Activated CD8-positive, alpha-beta memory T cell treated with anti-CD3 and anti-CD28 coated beads for 24 hours (primary cell): ENCODE data around the gene PPIE.
"Not testable (repeated sequence)": the region's sequence is repeated elsewhere in the genome, so short reads cannot be mapped to it uniquely, and the experiment has no call there.

Experiments used
- DNase-seq: peaks from one replicate; pipeline ENCODE4 v3.0.0-alpha.2; 2020

Gene PPIE

GRCh38 chr1:39760074-39761008 lies 21.7 kb downstream of the PPIE start:
- no peak for DNase-seq

- DNase-seq, result no peak
Observed at GRCh38 chr1:39761016-39761415, 22.3 kb downstream of the PPIE start.

GRCh38 chr1:39761557-39762260 lies 23.0 kb downstream of the PPIE start:
- DNase-seq, result no peak

GRCh38 chr1:39762550-39763540 lies 24.2 kb downstream of the PPIE start:
- DNase-seq, result no peak

GRCh38 chr1:39763619-39764374 lies 25.1 kb downstream of the PPIE start:
- DNase-seq, result not testable (repeated sequence)

- not testable (repeated sequence) for DNase-seq
Observed at GRCh38 chr1:39764512-39764911, 25.8 kb downstream of the PPIE start.

- DNase-seq, result not testable (repeated sequence)
Observed at GRCh38 chr1:39766466-39766865, 27.8 kb downstream of the PPIE start.

- DNase-seq, result not testable (repeated sequence)
Observed at GRCh38 chr1:39769502-39769901, 30.8 kb downstream of the PPIE start.

- not testable (repeated sequence) for DNase-seq
Observed at GRCh38 chr1:39770100-39771021, 31.7 kb downstream of the PPIE start.

GRCh38 chr1:39771022-39771532 lies 32.4 kb downstream of the PPIE start, which contains the start of gene OXCT2:
OXCT2 (minus strand) TSS chr1:39771348; CDS start chr1:39771255, 93 bp downstream.
- DNase-seq, result not testable (repeated sequence)

GRCh38 chr1:39773369-39773979 lies 34.8 kb downstream of the PPIE start:
- DNase-seq, result not testable (repeated sequence)

GRCh38 chr1:39775141-39775540 lies 36.5 kb downstream of the PPIE start:
- not testable (repeated sequence) for DNase-seq

- not testable (repeated sequence) for DNase-seq
Observed at GRCh38 chr1:39775676-39776399, 37.2 kb downstream of the PPIE start.

- DNase-seq, result no peak
Observed at GRCh38 chr1:39776400-39776713, 37.7 kb downstream of the PPIE start.

GRCh38 chr1:39776886-39777285 lies 38.2 kb downstream of the PPIE start:
- no peak for DNase-seq

- DNase-seq, result no peak
Observed at GRCh38 chr1:39777306-39777705, 38.6 kb downstream of the PPIE start.

- not testable (repeated sequence) for DNase-seq
Observed at GRCh38 chr1:39777896-39778295, 39.2 kb downstream of the PPIE start.

GRCh38 chr1:39778463-39779099 lies 39.9 kb downstream of the PPIE start:
- not testable (repeated sequence) for DNase-seq

- DNase-seq, result no peak
Observed at GRCh38 chr1:39779137-39779536, 40.5 kb downstream of the PPIE start.
